ENCODE measurements around the gene CNTN4. TPM values are rescaled to one million over a fixed set of nuclear protein-coding genes. Genes with fewer than 3 reads are reported as not detected.

CNTN4 gene
- total and polyA plus RNA-seq, 4 donors: 1.5 to 30.7 (median 5.7) TPM

- H3K9ac ChIP-seq (ENCODE audit: insufficient read depth in 1 of 2, low read length in 2 of 2): no peak overlapping the region
- no peaks in the 10 kb centered on the region for H3K27me3 ChIP-seq (ENCODE audit: control insufficient read depth in 3 of 3, insufficient read depth in 3 of 3, low read length in 2 of 3)
Observed at GRCh38 chr3:2415083-2415482, 316.4 kb downstream of the CNTN4 start.

GRCh38 chr3:2420919-2421318 is 322.3 kb downstream of the CNTN4 start:
- Histone ChIP-seq H3K27ac (ENCODE audit: low read depth in 1 of 2, low read length in 1 of 2) (no peak overlapping the region), H3K9ac (ENCODE audit: insufficient read depth in 1 of 2, low read length in 2 of 2) (no peak overlapping the region), H3K4me1 (ENCODE audit: control insufficient read depth in 5 of 5, insufficient read depth in 5 of 5, low read length in 5 of 5) (no peaks in the 10 kb centered on the region), H3K27me3 (ENCODE audit: control insufficient read depth in 3 of 3, insufficient read depth in 3 of 3, low read length in 2 of 3) (no peaks in the 10 kb centered on the region), H3K4me3 (no peak overlapping the region), H3K36me3 (ENCODE audit: control insufficient read depth in 4 of 4, insufficient read depth in 4 of 4, low read length in 4 of 4) (no peaks in the 10 kb centered on the region), H3K9me3 (ENCODE audit: control insufficient read depth in 4 of 4, insufficient read depth in 3 of 4, low read length in 3 of 4) (no peaks in the 10 kb centered on the region)
- WGBS, 2 donors: 55 to 80% methylated on average over 3 of the region's 3 CpGs
- no peak for TF ChIP-seq CTCF (IDR thresholded peaks at IDR 0.05; ENCODE audit: control extremely low read depth, extremely low read depth)
- ATAC-seq (ENCODE audit: insufficient read depth, low FRiP score) (peak; percentile 89), DNase-seq (peak; percentile 24 to 63 (median 32))

More at GRCh38 chr3:2415083-2415482, 316.4 kb downstream of the CNTN4 start:
- no peaks in the 10 kb centered on the region for H3K4me1 ChIP-seq (ENCODE audit: control insufficient read depth in 5 of 5, insufficient read depth in 5 of 5, low read length in 5 of 5)
- TF ChIP-seq CTCF (IDR thresholded peaks at IDR 0.05; ENCODE audit: control extremely low read depth, extremely low read depth): no peak
- DNase-seq (no peak), ATAC-seq (ENCODE audit: insufficient read depth, low FRiP score) (no peak)
- no peak overlapping the region for H3K4me3 ChIP-seq
- WGBS, 2 donors: 78 to 95% methylated on average over 1 of the region's 1 CpG
- H3K9me3 ChIP-seq (ENCODE audit: control insufficient read depth in 4 of 4, insufficient read depth in 3 of 4, low read length in 3 of 4): no peaks in the 10 kb centered on the region
- H3K36me3 ChIP-seq (ENCODE audit: control insufficient read depth in 4 of 4, insufficient read depth in 4 of 4, low read length in 4 of 4): no peaks in the 10 kb centered on the region
- no peak overlapping the region for H3K27ac ChIP-seq (ENCODE audit: low read depth in 1 of 2, low read length in 1 of 2)

- H3K27me3 ChIP-seq (ENCODE audit: control insufficient read depth in 3 of 3, insufficient read depth in 3 of 3, low read length in 2 of 3): no peaks in the 10 kb centered on the region
Observed at GRCh38 chr3:2423143-2423542, 324.5 kb downstream of the CNTN4 start.

More at GRCh38 chr3:2423143-2423542, 324.5 kb downstream of the CNTN4 start:
- Histone ChIP-seq H3K27ac (ENCODE audit: low read depth in 1 of 2, low read length in 1 of 2) (no peak overlapping the region), H3K9me3 (ENCODE audit: control insufficient read depth in 4 of 4, insufficient read depth in 3 of 4, low read length in 3 of 4) (no peaks in the 10 kb centered on the region), H3K4me1 (ENCODE audit: control insufficient read depth in 5 of 5, insufficient read depth in 5 of 5, low read length in 5 of 5) (no peaks in the 10 kb centered on the region), H3K4me3 (no peak overlapping the region), H3K9ac (ENCODE audit: insufficient read depth in 1 of 2, low read length in 2 of 2) (no peak overlapping the region), H3K36me3 (ENCODE audit: control insufficient read depth in 4 of 4, insufficient read depth in 4 of 4, low read length in 4 of 4) (no peaks in the 10 kb centered on the region)
- no peak for ATAC-seq (ENCODE audit: insufficient read depth, low FRiP score)
- WGBS, 2 donors: 63 to 79% methylated on average over 3 of the region's 3 CpGs
- no peak for DNase-seq
- no peak for TF ChIP-seq CTCF (IDR thresholded peaks at IDR 0.05; ENCODE audit: control extremely low read depth, extremely low read depth)
